HG03439 (cell line): ENCODE data around the gene MAP4.

Source experiments
- ATAC-seq: cut with Tn5 transposase; IDR thresholded peaks from one replicate; pipeline ENCODE4 v1.9.1; 2021; ENCODE audit warnings: mild to moderate bottlenecking, moderate library complexity; ENCODE audit not compliant: unreplicated experiment

MAP4 gene

DNA sequence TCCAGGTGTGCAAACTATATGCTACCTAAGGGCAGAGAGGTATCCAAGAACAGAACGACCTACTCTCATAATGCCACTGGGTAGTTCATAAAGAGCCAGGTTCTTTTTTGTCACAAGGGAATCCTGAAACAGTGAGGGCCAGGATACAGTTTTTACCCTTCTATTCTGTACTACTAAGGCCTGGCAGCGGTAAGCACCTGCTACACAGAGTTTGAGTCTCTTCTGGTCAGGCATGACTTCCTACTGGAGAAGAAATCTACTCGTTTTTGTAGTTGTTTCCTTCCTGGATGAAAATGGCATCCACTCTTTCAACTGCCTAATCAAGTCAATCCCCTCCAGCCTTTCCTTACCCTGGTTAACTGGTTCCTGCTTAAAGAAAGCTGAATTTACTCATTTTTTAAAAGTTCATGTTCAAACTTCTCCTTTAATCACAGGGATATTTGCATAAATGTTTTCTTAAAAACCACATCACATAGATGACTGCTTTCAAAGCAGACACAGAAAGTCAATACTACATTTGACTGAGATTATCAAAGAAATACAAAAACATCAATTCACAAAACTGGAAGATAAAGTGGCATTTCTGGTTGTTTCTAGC is 40.0 kb downstream of the MAP4 start:
- no peak for ATAC-seq

DNA sequence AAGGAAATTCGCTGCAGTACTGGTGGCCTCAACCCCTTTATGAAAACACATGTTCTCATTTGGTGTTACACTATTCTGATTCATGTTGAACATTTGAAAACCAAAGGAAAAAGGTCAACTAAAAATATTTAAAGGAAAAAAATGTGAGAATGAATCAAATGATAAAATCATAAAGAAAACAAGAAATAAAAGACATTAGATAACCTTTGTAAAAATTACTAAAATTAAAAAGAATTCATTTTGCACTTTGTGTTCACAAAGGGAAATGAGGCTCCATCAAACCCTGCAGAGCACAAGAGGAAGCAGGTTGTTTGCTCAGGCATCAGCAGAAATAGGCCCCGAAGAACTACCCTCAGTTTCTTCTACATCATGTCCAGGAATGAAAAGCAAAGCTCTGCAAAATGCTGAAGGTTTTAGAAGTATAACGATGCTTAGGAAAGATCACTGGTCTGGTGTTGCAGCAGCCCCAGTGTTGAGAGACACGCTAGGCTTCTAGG is 41.2 kb downstream of the MAP4 start:
- no peak for ATAC-seq

DNA sequence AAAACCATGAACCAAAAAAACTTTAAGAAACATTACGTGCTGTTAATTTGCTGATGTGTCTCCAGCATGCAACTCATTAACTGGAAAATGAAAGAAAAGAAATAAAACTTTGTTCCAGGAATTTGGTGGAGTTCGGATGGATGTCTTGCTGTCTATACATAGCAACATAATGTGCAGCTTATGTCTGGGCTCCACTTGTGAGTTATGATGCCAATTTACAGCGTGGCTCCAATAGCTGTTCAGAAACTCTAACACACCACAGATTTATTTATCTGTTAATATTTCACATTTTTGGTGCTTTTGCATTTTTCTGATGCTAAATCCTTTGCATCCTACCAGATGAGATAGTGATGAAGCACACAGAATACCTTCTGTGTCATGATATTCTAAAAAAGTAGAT is 45.1 kb downstream of the MAP4 start:
- no peak for ATAC-seq

DNA sequence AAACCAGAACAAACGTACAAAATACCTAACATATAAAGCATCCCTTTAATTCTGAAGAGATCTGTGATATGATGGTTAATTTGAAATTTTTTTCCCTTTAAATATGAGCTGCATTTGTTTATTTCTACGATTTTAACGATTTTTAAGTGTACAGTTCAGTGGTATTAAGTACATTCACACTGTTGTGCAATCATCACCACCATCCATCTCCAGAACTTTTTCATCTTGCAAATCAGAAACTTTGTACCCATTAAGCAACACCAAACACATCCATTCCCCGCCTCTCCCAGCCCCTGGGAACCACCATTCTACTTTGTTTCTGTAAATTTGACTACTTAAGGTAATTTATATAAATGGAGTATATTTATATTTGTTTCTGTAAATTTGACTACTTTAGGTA is 51.5 kb downstream of the MAP4 start:
- ATAC-seq: no peak

DNA sequence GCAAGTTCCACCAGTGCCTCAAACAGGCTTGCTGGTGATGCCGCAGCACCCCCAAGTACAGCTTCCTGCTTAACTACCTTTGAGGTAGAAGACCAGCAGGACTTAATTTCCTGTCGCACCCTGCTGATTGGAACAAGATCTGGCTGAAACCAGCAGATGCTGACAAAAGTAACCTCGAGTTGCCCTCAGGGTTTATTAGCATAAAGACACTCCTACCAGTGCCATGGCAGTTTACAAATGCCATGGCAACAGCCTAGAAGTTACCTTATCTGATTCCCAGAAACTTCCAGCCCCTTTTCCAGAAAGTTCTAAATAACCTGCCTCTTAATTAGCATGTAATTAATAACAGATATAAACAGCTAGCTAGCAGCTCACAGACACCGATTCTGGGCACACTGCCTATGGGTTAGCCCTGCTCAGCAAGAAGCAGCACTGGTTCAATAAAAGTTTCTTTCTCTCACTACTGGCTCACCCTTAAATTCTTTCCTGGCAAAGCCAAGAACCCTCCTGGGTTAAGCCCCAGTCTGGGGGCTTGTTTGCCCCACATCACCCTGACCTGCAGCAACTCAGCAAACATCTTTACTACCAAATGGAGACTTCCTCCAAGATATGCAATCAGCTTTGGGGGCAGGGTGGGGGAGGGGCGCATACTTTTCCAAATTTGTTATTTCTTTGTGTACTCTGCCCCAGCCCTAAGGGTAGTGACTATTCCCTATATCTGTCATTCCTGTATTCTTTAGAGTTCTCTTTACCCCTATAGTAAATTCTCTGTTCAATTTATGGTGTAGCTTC is 54.2 kb downstream of the MAP4 start:
- no peak for ATAC-seq

DNA sequence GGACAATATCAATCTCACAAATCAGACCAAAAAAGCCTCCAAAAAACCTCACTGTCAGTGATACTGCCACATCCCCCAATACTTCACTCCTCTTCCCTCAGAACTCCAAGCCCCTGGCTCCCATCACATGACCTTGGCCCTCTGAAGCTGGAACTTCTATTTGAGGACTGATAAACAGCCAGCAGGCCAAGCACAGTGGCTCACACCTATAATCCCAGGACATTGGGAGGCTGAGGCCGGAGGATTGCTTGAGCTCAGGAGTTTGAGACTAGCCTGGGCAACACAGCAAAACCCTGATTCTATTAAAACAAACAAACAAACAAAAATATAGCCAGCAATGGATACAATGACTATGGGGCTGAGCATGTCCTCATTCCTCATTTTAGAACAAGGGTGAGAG is 55.2 kb downstream of the MAP4 start:
- ATAC-seq: no peak

DNA sequence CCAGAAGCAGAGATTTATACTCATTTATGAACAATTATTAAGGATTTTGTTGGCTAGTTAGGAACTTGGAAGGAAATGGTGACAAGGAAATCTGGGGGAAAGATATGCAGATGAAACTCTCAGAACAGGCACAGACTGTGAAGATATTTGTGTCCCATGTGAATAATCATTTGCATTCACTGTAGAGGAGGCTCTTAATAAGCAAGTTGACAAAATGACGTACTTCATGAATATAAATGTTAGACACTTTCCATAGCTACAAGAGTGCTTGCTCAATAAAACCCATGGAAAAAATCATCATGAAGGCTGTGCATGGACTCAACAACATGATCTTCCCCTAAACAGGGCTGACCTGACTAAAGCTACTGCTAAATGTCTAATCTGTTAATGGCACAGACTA is 59.7 kb downstream of the MAP4 start:
- ATAC-seq: no peak

DNA sequence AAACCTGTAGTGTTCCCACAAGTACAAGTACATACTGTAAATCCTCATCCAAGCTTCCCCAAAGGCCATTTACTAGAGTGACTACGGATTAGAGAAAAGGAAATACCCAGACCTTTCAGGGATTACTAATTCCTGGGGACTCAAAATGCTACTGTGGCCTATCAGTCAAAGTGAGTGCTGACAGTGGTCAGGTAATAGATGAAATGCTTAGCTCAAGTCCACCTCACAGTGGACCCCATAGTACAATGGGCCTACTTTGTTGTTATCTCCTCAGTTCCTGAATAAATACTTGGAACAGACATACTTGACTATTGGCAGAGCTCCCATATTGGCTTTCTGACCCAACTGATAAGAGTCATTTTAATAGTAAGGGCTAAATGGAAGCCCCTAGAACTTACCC is 61.6 kb downstream of the MAP4 start:
- no peak for ATAC-seq

DNA sequence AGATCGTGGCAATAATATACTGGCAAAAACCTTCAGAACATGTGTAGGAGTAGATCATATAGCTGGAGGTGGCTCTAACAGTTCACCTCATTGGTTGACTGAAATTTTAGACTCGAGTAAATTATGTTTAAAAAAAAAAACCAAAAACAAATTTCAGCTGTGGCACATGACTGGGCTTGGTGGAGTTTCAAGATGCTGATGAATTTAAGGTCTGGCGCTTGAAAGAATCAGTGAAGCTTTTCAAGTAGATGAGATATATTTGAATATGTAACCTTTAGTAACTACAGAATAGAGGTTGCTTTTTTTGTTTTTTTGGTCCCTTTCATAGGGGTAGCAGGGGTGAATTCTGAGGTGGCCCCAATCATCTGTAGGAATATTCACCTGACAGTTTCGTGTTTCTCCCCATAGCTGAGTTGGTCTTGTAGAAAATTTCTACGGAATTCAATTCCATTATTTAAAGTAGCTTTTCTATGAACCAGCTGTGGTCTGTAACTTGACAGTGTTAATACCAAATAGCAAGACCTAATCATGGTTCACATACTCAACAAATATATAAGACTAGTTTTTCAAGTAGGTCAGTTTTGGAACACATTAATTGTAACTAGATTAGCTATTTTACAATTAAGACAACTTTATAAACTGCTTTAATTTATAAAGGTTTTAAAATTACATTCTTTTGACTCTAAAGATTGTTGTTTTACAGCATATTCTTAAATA is 65.6 kb downstream of the MAP4 start:
- no peak for ATAC-seq

DNA sequence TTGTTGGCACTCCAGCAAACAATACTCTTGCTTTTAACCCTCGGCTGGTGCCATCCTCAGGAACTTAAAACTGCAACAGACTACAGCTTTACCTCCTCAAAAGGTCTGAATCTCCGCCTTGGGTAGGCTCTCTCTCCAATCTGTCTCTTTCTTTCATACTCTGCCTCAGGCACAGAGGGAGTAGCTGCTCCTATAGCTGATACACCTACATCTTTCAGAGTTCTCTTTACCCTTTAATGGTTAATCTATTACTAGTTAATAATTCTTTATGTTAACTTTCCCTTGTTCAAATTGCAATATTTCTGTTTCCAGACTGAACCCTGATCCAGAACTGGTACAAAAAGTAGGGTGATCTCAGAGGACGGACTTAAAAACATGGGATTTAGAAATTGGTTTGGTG is 66.2 kb downstream of the MAP4 start:
- no peak for ATAC-seq

DNA sequence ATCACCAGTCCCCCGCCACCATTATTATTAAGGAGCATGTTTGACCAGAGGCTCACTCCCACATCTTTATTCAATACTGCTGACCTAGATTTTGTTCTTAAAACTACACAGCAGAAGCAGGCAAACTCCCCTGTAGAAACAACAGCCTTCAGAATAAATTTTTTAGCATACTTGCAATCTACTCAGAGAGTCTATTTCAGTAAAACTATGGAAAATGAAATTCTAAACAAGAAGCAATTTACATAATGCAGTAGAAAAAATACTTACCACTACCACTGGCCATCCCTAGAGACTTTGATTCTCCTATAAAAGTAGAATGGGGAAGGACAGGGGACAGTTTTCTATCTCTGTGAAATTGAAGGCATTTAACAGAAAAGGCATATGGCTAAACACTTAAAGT is 76.0 kb downstream of the MAP4 start:
- no peak for ATAC-seq

DNA sequence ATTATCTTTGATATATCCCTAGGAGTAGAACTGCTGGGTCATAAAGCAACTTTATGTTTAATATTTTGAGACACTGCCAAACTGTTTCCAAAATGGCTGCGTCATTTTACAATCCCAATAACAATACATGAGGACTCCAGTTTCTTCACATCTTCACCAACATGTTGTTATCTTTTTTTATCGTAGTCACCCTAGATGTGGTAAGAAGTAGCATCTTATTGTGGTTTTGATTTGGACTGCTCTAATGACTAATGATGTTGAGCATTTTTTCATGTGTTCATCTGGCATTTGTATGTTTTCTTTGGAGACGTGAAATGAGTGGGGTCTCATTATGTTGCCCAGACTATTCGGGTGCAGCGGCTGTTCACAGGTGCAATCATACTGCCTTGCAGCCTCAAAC is 83.8 kb downstream of the MAP4 start:
- ATAC-seq: no peak

DNA sequence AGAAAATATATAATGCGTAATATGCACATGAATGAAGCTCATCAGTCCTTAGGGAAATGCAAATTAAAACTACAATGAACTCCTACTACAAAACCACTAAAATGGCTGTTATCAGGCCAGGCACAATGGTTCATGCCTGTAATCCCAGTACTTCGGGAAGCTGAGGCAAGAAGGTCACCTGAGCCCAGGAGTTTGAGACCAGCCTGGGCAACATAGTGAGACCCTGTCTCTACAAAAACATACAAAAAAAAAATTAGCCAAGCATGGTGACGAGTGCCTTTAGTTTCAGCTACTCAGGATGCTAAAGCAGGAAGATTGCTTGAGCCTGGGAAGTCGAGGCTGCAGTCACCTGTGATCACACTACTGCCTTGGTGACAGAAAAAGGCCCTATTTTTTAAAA is 85.2 kb downstream of the MAP4 start:
- no peak for ATAC-seq

DNA sequence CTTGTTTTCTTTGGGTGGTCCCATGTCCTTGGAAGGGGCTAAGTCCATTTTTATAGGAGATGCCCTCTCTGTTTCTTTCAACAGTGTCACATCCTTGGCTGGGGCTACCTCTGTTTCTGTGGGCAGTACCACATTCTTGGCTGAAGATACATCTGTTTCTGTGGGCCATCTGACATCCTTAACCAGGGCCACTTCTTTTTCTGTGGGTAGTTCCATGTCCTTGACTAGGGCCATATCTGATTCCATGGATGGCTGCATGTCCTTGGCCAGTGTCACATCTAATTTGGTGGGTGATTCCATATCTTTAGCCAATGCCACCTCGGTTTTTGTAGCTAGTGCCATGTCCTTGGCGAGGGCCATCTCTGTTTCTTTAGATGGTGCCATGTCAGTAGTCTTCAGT is 99.5 kb downstream of the MAP4 start:
- ATAC-seq: no peak

DNA sequence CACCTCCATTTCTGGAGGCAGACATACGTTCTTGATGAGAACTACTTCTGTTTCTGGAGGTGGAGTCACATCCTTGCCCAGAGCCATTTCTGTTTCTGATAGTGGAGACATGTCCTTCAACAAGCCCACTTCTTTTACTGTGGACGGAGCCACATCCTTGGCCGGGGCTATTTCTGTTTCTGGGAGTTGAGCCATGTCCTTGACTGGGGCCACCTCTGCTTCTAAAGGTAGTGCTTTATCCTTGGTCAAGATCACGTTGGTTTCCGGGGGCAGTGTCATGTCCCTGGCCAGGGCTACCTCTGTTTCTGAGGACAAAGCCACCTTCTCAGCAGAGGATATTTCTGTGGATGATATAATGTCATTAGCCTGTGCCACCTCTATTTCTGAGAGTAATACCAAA is 100.0 kb downstream of the MAP4 start:
- ATAC-seq: no peak

DNA sequence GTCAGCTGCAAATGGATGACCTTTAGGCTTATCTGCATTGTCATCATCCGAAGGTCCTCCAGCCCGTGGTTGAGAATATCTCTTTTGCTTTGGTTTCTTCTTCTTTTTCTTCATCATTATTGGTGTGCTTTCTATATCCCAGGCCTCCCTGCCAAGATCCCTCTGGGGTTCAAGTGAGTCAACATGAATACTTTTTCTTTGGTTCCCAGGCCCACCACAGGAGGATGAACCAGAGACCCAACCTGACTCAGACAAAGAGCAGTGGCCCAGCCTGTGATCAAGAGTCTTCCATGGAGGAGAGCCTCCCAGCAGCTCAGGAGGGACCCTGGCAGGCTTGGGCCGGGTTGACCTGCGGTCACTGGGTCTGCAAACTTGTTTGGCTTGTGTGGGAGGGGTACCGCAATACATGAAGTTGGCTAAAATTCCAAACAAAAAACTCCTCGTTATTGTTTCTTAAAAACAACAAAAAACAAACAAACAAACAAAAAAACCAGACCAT is 104.2 kb downstream of the MAP4 start:
- ATAC-seq: no peak

DNA sequence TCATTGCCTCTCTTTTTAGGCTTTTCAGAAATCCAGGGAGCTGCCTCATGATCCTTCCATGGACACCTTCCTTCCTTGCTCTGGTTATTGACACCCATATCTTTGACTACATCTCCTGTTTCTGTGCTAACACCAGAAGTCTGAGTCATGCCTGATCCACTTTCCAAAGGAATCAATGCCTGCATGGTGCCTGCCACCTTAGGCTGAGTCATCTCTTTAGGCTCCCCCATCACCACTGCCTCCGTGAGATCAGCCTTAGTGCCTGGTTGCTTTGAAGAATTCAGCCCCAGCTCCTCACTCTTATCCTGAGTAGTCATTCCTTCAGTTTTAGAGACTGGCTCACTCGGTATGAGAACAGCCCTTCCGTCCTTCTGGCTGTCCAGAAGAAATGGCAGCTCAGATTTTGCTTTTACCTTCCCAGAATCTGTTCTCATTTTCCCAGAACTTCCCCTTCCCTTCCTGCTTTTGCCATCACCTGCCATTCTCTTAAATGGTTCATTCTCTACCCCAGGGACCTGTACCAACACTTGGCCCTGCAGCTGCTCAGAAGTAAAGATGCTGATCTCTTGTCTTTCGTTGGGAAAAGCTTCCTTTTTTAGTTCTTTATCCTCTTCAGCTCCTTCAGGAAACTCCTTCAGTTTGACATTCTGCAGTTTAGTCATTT is 105.3 kb downstream of the MAP4 start:
- ATAC-seq: no peak

DNA sequence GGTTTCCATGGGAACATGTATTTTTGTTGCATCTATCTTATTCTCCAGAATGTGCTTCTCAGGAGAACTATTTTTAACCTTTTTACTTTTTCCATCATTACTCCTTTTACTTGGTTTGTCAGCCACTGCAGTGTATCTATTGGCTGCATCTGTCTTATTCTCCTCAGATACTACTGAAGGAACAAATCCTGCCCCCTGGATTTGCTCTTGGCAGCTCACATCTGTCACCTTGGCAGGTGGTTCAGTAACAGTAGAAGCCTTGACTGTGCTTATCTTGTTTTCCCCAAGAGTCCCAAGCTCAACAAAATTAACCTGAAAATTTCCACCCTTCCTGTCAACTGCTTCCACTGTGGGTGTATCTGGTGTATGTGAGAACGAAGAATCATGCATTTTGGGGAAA is 106.0 kb downstream of the MAP4 start:
- ATAC-seq: no peak

DNA sequence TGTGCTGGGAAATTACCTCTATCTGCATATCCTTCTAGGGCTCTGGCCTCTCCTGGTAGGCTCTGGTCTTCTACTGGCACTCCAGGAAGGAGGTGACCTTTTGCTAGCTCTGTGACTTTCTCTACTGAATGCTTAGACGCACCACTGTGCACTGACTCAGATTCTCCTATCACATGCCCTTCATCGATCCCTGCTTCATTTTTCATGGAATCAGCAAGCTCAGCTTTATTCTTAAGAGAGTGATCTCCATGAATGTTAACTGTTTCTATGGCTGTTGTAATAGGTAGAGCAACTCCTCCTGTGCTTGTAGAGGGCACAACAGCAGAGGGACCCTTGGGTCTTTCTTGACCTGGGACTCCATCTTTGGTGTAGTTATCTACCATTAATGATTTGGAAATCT is 106.6 kb downstream of the MAP4 start:
- ATAC-seq: no peak

DNA sequence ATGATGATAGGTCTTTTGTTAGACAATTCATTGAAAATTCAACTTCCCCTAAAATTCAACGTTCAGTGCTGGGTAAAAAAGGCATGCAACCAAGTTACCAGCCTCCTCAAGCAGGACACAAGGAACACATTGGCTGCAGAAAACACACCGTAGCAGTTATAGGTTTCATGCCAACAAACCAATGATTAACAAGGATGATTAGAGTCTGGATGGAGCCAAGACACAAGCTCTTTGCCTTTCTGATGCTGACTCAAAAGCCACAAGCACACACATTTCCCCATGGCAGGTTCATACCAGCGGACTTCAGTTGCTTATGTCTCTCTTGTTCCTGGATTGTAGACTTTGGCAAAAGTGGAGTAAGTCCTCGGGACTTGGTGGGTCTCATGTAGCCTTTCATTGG is 107.5 kb downstream of the MAP4 start:
- ATAC-seq: no peak

DNA sequence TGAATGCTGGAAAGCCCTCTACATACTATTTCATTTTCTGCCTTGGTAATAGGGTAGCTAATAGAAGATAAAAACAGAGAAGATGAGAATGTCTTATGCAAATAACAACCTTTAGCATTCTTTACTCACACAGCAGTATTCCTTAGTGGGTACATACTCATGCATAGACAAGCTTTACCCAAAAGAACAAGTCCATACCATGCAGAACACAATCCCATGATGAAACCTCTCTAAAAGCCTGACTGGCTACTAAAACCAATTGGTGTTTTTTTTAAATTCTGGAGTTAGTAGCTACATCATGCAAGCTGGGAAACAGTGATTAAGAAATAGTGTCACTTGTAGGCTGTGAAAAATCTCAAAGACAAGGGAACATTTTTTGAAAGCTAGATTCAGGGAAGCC is 108.4 kb downstream of the MAP4 start:
- ATAC-seq: no peak
